GM19452 (cell line): ENCODE measurements around the gene CLEC11A.
A peak's percentile ranks its signal among the peaks of the same experiment; 100 is the strongest.
"Not testable (repeated sequence)": the region's sequence is repeated elsewhere in the genome, so short reads cannot be mapped to it uniquely, and the experiment has no call there.

Experiments used
- ATAC-seq: cut with Tn5 transposase; IDR thresholded peaks from one replicate; pipeline ENCODE4 v1.9.1; 2021; ENCODE audit not compliant: unreplicated experiment

The CLEC11A gene

GRCh38 chr19:50721441-50722137 is 1.6 kb upstream of the CLEC11A start:
- ATAC-seq: no peak

DNA sequence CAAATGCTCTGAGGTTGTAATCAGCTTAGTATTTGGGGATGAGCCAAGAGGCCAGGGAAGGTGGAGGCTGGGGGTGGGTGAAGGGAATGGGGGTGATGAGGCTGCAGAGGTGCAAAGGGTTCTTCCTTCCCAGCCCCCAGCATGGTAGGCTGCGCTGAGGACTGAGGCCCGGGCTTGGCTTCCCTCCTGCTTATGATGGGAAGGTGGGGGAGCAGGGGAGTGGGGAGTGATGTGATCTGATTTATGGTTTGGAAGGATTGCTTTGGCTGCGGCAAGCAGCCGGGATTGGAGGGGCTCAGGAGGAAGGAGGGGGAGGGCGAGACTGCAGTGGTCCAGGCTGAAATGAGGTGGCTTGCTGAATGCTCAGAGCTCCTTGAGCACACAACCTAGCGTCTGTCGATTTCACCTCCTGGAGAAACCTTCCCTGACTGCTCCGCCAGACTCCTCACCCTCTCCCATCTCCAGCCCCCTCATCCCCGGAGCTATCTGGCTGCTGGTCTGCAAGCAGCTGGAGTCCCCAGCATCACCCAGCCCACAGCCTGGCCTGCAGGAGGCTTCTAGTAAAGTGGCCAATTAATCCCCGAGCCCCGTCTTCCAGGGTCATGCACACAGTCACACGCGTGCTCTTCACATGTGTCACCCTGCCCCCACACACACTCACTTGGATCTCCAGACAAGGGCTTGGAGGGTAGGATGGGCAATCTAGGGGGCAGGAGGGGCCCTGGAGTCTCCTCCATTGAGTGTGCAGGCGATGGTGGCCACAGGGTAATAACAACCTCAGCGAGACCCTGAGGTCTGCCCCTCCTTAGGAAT is 757 bp upstream of the CLEC11A start:
- no peak for ATAC-seq

DNA sequence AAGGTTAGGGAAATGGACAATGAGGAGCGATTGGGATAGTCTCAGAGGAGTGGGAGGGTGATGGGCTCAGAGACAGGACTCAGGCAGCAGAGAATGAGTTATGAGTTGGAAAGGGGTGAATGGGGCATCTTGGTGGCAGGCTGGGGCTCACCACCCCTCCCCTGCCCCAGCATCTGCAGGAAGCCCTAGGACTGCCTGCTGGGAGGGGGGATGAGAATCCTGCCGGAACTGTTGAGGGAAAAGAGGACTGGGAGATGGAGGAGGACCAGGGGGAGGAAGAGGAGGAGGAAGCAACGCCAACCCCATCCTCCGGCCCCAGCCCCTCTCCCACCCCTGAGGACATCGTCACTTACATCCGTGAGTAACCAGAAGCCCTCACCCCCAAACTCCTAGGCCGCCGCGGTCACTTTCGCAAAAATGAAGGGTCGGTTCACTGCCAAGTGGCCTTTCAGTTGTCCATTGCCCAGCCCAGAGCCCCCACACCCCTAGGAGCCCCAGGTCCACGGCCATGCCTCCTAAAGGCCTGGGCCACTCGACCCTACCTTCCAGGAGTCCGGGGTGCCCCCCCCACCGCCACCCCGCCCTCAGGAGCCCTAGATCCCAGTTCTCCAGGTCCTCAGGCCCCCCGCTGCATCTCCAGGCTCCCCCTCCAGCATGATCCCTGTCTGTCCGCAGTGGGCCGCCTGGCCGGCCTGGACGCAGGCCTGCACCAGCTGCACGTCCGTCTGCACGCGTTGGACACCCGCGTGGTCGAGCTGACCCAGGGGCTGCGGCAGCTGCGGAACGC is 764 bp downstream of the CLEC11A start:
- no peak for ATAC-seq

DNA sequence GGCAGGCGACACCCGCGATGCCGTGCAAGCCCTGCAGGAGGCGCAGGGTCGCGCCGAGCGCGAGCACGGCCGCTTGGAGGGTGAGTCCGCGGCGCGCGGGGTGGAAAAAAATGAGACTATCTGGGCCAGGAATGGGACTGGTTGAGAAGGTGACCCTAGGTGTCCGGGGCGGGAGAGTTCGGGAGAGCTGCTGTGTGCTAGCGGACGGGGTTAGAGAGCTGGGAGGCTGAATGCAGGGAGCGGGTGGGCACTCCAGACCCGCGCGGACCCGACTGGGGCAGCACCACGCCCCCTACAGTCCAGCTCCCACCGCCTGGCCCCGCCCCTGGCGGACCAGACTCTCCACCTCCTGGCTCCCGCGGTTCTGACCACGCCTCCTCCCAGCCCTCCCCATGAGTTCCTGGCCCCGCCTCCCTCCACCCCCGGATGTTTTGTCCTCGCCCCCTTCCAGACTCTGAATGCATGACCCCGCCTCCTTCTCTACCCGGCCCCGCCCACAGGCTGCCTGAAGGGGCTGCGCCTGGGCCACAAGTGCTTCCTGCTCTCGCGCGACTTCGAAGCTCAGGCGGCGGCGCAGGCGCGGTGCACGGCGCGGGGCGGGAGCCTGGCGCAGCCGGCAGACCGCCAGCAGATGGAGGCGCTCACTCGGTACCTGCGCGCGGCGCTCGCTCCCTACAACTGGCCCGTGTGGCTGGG is 1.5 kb downstream of the CLEC11A start:
- peak; percentile 69 for ATAC-seq

- ATAC-seq: no peak
These were observed 2.2 kb downstream of the CLEC11A start for GRCh38 chr19:50725218-50725910.

DNA sequence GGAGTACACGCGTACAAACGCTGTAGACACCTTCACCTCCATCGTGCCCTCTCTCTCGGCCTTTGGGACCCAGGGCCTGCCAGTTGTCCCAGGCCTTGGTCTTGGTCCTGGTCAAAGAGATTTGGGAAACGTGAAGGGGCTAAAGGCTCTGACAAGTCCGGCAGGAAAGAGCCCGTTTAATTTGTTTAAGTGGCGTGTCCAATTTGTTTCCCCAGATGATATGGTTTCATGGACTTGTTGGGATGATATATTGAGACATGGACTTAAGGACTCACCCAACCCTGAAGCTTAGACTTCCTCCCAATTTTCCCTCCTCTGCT is 2.7 kb downstream of the CLEC11A start:
- no peak for ATAC-seq

GRCh38 chr19:50728084-50728737 is 5.0 kb downstream of the CLEC11A start:
- no peak for ATAC-seq

DNA sequence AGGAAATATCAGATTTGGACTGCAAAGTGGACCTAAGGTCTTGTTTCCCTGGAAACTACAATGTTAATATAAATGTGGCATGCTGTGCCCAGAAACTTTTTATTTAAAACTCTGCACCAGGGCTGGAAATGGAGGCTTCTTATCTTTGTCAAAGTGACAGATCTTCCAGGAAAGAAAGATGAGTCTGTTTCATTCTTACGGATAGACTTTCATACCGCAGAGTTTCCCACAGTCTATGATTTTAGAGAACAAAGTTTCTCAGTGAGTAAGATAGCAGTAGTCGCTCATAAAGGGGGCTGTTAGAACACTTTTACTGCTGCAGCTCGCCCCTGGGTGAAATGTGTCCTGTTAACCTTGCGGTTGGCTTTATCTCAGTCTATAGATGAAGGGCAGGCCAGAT is 6.7 kb downstream of the CLEC11A start:
- ATAC-seq: no peak

- ATAC-seq: no peak
These were observed 12.7 kb downstream of the CLEC11A start for GRCh38 chr19:50735869-50736268.

DNA sequence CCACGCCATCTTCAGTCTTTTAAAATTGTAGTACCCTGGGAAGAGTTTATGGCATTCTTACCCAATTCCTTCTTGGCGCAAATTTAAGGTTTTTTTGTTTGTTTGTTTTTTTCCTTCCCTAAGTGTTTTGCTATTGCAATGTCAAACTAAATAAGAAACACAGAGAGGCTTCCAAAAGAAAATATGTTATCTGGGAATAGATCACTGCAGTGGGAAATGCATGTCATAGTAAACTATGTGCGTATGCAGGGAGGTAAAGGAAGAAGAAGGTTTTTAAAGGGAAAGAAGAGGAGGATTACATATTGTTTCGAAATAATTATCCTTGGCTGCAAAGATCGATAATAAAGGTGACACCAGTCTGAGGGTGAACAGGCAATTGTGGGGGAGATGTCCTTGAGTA is 13.2 kb downstream of the CLEC11A start:
- no peak for ATAC-seq

GRCh38 chr19:50739132-50739913 is 16.2 kb downstream of the CLEC11A start:
- ATAC-seq: no peak

- ATAC-seq: no peak
These were observed 16.8 kb downstream of the CLEC11A start for GRCh38 chr19:50739914-50740426.

DNA sequence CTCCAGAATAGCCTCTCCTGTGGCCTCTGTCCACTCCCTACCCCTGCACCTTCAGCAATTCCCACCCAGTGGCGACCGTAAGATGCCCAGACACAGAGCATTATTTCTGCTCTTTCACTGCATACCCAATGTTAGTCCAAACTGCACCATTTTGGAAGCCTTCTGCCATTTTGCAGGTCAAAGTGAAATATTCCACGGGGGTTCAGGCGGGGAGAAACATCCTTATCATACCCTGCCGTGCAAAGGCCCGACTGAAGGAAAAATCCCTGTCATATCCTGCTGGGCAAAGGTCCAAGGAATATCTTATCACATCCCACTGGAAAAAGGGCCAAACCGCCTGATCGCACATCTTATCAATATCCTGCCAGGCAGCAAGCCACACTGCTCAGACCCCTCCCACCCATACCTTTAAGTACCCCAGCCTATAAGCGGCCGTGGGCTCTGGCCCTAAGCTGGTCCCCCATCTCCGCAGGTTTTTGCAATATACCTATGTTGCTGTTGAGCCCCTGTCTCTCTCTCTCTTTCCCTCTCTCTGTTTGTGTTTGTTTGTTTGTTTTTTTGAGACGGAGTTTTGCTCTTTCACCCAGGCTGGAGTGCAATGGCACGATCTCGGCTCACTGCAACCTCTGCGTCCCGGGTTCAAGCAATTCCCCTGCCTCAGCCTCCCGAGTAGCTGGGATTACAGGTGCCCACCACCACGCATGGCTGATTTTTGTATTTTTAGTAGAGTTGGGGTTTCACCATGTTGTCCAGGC is 18.2 kb downstream of the CLEC11A start:
- ATAC-seq: no peak

GRCh38 chr19:50743537-50743936 is 20.4 kb downstream of the CLEC11A start:
- ATAC-seq: no peak

GRCh38 chr19:50745221-50745620 is 22.1 kb downstream of the CLEC11A start:
- ATAC-seq: no peak

DNA sequence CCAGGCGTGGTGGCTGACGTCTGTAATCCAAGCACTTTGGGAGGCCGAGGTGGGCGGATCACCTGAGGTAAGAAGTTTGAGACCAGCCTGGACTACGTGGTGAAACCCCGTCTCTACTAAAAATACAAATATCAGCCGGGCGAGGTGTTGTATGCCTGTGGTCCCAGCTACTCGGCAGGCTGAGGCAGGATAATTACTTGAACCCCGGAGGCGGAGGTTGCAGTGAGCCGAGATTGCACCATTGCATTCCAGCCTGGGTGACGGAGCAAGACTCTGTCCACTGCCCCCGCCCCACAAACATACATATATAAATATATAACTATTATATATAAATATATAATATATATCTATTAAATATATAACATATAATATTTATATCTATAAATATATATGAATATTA is 24.0 kb downstream of the CLEC11A start:
- ATAC-seq: not testable (repeated sequence)

DNA sequence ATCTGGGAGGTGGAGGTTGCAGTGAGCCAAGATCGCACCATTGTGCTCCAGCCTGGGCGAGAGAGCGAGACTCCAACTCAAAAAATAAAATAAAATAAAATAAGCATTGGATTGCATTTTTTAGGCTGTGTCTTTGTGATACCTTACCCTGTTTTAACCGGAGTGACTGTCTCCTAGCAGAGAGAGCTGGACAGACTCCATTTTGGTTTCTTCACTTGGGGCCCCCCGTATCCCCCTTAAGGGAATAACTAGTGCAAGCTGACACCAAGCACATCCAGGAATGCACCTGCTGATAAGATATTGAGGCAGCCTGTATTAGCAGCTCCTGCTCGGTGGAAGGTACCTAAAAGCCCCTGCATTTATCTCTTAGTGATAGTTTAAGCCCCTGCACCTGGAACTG is 26.3 kb downstream of the CLEC11A start:
- no peak for ATAC-seq

DNA sequence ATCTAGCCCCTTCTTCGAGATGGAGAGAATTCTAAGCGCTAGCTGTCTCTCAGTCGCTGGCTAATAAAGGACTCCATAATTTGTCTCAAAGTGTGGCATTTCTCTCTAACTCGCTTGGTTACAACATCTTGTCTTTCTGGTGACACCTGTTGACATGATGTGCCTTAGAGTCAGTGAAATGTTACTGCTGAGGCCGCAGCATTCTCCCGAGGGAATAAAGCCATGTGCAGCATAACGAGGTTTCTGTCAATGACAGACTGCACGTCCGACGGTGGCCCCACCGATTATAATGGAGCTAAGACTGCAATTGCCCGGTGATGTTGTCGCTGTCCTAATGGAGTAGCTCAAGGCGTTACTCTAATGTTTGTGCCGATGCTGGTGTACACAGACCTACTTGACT is 26.8 kb downstream of the CLEC11A start:
- no peak for ATAC-seq
